Measurements from ENCODE around the gene EXOSC9.
"Not testable (repeated sequence)": the region's sequence is repeated elsewhere in the genome, so short reads cannot be mapped to it uniquely, and the experiment has no call there.

EXOSC9 gene

DNA sequence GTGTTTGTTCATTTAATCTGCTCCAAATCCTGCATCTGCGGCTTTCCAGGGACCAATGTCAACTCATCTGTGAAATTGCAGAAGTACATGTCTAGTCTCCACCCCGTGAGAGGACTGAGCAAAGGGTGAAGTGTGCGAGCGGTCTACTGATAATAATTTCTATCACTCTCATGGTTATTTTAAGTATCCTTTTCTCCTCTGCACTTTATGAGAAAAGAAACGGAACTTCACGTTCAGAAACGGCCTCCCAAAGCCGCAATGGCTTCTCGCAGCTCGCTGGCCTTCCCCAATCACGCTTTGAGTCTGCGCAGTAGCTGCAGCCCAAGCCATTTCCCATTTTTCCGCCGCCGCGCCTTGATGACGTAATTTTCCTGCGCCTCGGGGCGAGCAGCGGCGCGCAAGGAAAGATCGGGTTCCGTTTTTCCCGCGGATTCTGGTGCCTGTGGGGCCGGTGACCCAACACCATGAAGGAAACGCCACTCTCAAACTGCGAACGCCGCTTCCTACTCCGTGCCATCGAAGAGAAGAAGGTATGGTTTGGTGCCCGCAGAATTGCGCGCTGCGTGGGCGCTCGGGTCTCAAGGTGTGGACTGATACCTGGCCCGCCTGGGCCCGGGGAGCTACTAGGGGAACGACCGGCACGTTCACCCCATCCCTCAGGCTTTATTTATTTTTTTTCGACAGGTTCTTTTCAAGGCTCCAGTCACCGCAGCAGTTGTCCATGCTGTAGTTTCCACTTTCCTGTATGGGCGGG is at the start of gene EXOSC9:
Gene EXOSC9 (plus strand): TSS at position 363 of the 754 bp plus-strand sequence. CDS start 102 bp downstream, at position 465.
- peak; percentile 86 to 98 (median 97) for DNase-seq (ENCODE audit: low read depth in 2 of 3, low spot score in 2 of 3)

GRCh38 chr4:121752142-121752541 is 49.0 kb upstream of the EXOSC9 start:
- DNase-seq (ENCODE audit: low read depth in 2 of 3, low spot score in 2 of 3) = not testable (repeated sequence)

DNA sequence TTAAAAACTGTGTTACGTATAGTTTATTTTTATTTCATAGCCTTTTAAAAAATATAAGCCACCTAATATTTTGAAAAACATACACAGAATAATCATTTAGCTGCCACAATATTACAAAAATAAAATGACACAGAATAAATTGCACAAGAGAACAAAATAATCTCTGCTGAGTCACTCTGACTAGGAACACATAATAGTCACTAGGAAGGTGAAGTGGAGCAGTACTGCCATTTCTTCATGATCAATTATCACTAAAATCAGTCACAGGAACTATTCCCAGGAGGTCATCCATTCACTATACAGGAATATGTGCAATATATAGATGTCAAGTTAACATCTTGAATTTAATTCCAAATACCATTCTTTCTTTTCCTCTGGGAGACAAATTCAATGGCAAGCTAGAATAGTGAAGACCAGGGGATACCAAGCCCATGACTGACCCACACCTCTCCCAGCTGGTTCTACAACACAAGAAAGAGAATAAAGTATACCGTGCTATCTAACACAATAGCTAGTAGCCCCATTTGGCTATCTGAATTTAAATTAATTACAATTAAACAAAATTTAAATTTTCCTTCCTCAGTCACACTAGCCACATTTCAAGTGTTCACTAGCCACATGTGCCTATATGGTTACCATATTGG is 42.1 kb upstream of the EXOSC9 start:
- no peak for DNase-seq (ENCODE audit: low read depth in 2 of 3, low spot score in 2 of 3)

DNA sequence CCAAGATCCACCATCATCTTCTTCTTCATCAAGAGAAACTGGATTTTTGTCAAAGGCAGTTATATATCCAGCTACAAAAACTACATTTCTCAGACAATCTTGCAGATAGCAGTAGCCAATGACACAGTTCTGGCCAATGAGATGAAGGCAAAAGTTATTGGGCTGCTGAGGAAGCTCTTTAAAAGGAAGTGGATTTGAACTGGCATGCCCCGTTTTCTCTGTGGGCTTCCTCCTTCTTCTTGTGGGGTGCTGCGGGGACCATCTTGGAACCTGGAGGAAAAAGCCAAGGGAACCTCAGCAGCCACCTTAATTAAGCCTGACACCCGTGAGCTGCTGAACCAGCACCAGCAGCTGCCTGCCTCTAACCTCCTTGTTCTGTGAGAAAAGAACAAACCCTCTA is 40.9 kb upstream of the EXOSC9 start:
- no peak for DNase-seq (ENCODE audit: low read depth in 2 of 3, low spot score in 2 of 3)

DNA sequence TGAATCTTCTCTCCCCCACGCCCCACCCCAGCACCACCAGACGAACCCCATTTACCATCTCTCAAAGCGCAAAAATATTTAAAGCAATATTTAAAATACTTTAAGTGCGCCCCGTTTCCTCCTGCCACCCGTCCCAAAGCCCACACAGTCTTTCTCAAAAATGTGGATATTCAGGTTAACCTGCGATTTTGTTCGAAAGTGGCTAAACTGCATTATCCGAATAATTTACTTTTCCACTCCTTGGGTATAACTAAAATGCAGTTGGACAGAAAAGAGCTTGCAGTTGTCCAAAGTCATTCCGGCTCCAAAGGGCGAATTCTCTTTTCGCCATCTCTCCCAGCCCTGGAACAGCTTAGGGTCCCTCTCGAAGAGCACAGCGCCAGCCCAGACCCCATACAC is 36.8 kb upstream of the EXOSC9 start:
- no peak for DNase-seq (ENCODE audit: low read depth in 2 of 3, low spot score in 2 of 3)

- DNase-seq (ENCODE audit: low read depth in 2 of 3, low spot score in 2 of 3) = no peak
These were observed 36.3 kb upstream of the EXOSC9 start, which contains the start of gene SMIM43 for GRCh38 chr4:121764702-121765367. Gene SMIM43 (minus strand): TSS chr4:121765164. CDS start chr4:121765105, 59 bp downstream.

GRCh38 chr4:121765368-121765705 is 35.8 kb upstream of the EXOSC9 start:
- no peak for DNase-seq (ENCODE audit: low read depth in 2 of 3, low spot score in 2 of 3)

DNA sequence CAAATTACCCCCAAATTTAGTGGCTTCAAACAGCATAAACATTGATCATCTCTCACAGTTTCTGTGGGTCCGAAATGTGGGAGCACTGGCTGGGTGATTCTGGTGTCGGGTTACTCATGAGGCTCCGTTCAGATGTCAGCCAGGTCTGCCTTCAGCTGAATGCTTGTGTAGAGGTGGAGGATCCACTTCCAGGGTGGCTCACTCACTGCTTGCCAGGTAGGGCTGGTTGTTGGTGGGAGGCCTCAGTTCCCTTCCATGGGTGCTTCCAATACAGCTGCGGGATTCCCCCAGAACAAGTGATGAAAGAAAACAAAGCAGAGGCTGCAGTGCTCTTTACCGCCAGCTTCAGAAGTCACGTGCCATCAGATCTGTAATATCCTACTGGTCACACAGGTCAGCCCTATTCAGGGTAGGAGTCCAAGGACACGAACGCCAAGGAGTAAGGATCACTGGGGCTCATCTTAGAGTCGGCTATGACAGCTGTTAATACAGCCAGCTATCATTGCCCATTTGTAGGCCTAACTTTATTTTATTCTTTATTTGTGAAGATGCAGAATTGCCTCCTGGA is 35.1 kb upstream of the EXOSC9 start:
- DNase-seq (ENCODE audit: low read depth in 2 of 3, low spot score in 2 of 3) = no peak

GRCh38 chr4:121767166-121767565 is 34.0 kb upstream of the EXOSC9 start:
- no peak for DNase-seq (ENCODE audit: low read depth in 2 of 3, low spot score in 2 of 3)

GRCh38 chr4:121769341-121769740 is 31.8 kb upstream of the EXOSC9 start:
- no peak for DNase-seq (ENCODE audit: low read depth in 2 of 3, low spot score in 2 of 3)

- DNase-seq (ENCODE audit: low read depth in 2 of 3, low spot score in 2 of 3) = no peak
These were observed 29.3 kb upstream of the EXOSC9 start for GRCh38 chr4:121771869-121772268.

DNA sequence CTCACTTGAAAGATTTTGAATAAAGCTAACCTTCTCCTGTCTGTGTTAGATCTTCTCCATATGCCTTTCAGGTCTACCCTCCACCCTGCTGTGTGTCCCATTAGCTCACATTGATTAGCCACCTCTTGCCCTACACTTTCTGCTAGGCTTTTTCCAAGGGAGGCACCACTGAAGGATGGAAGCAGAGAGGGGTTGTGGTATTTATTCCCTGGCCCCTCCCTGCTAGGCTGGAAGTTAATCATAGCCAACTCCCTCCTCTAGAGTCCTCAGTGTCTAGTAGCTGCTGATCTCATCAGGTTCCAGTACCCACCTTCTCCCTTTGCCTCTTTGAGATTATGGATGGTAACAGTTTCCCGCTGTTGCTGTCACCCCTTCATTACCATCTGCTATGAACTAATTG is 27.2 kb upstream of the EXOSC9 start:
- DNase-seq (ENCODE audit: low read depth in 2 of 3, low spot score in 2 of 3) = no peak

GRCh38 chr4:121776610-121777401 is 24.3 kb upstream of the EXOSC9 start:
- DNase-seq (ENCODE audit: low read depth in 2 of 3, low spot score in 2 of 3) = no peak

- no peak for DNase-seq (ENCODE audit: low read depth in 2 of 3, low spot score in 2 of 3)
These were observed 23.5 kb upstream of the EXOSC9 start for GRCh38 chr4:121777625-121778024.

DNA sequence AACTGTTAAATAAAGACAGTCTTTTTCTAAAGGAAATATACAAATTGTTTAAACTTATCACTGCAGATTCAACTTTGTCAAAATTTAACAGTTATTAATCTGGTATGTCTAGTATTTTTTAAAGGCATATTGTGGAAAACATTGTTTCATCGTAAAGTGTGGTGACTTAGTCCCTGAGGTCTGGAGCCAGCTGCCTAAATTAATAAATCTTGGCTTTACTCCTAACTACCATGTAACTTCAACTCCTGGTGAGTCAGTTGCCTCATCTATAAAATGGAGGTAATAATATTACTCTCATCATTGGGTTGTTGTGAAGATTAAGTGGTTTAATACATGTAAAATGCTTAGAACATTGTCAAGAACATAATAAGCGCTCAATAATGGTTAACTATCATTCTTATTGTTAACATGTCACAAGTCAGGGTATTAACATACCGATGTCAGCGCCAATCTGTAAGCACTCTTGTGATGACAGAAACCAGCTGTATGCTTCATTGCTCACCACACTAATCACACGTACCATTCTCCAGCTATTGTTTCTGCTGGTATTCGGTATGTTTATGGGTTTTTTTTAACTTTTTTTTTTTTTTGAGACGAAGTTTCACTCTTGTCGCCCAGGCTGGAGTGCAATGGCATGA is 22.0 kb upstream of the EXOSC9 start:
- no peak for DNase-seq (ENCODE audit: low read depth in 2 of 3, low spot score in 2 of 3)

DNA sequence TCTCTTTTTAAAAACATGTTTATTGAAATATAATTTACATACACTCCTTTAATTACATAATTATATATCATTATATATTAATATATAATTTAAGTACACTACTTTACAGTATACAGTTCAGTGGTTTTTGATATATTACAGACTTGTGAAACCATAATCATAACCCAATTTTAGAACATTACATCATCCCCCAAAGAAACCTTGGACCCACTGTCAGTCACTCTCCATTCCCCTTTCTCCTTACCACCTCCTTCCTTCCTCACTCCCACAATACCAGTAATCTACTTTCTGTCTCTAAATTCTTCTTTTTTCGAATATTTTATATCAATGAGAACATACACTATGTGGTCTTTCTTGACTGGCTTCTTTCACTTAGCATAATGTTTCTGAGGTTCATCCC is 17.9 kb upstream of the EXOSC9 start:
- DNase-seq (ENCODE audit: low read depth in 2 of 3, low spot score in 2 of 3) = no peak

DNA sequence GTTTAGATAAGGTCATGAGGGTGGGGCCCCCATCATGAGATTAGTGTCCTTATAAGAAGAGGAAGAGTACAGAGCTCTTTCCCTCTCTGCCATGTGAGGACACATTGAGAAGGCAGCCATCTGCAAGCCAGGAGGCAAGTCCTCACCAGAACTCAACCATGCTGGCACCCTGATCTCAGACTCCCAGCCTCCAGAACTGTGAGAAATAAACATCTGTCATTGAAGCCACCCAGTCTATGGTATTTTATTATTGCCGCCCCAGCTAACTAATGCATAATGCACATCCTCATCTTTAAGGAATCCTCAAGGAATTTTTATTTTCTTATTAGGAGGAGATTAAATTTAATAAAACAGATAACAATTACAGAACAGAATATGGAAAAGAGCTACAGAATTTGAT is 16.7 kb upstream of the EXOSC9 start:
- no peak for DNase-seq (ENCODE audit: low read depth in 2 of 3, low spot score in 2 of 3)

DNA sequence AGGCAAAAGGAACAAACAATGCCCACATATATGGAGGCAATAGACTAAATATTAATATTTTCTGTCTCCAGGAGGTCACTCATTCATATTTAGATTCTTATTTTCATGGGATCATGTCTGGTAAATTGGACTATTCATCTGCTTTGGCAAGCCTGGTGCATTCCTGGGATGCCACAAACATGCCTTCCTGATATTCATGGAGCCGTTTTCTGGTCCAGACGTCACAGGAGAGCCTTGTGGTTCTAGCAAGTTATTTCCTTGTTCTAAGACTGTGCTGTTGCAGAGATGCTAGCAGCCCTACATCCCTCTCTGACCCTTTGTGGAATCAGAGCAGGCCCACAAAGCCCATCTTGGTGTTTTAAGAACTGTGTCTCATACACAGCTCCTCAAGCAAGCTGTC is 16.1 kb upstream of the EXOSC9 start:
- no peak for DNase-seq (ENCODE audit: low read depth in 2 of 3, low spot score in 2 of 3)

DNA sequence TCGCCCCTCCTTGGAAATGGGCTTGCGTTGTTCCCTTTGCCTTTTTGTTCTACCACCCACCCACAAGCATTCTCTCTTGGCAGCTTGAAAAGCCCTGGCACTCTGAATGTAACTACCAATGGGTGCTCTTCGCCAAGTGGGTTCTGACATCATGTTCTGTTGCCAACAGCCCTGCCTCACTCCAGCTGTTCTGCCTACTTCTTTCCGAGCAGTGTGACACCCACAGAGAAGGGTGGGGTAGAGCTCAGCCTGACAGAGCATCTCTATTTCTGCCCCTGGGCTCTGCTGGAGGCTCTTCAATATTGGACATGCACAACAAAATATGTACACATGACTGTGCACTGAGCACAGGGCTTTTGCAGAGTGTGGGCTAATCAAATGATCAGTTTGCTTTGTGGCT is 15.6 kb upstream of the EXOSC9 start:
- no peak for DNase-seq (ENCODE audit: low read depth in 2 of 3, low spot score in 2 of 3)

DNA sequence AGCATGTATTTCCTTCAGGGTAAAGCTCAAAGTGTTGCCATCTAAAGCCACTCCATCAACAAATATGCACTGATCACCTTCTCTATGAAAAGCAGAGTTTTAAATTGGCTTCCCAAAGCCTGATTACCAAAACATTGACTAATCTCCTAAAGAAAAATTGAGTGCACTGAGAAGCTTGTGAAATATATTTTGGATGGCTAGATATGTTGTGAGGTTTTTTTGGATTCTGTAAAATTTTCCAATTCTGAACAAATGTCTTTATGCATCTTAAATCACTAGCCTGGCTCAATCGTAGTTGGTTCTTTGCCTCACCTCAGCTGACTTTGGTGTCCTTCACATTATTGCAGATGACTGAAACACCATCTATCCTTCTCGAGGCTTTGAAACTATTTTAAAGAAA is 14.9 kb upstream of the EXOSC9 start:
- DNase-seq (ENCODE audit: low read depth in 2 of 3, low spot score in 2 of 3) = no peak

GRCh38 chr4:121788896-121789295 is 12.2 kb upstream of the EXOSC9 start:
- no peak for DNase-seq (ENCODE audit: low read depth in 2 of 3, low spot score in 2 of 3)
